Measurements from ENCODE around the gene KCNQ1. TPM values are rescaled to one million over a fixed set of nuclear protein-coding genes. Genes with fewer than 3 reads are reported as not detected.

Gene KCNQ1
- total RNA-seq, 1 experiment from 2014 or later: 2.5 TPM

GRCh38 chr11:2416765-2417164, 28.0 kb upstream of the KCNQ1 start:
- Mint-ChIP-seq H3K36me3 (no peaks in the 10 kb centered on the region), H3K4me1 (no peaks in the 10 kb centered on the region), H3K27me3 (ENCODE audit: low read depth) (no peaks in the 10 kb centered on the region), H3K27ac (no peak overlapping the region), H3K9me3 (no peaks in the 10 kb centered on the region), H3K4me3 (no peak overlapping the region)
- ATAC-seq (no peak), DNase-seq (ENCODE audit: low spot score) (no peak)
- CTCF ChIA-PET: interaction anchor here (0.8 to 7.6 kb wide), 4 partner anchors 15 to 230 kb away, joined by 4 to 398 read pairs (median 6); partner anchors contain the start of genes C11orf21, TSPAN32 and TSSC4
- POLR2A ChIA-PET: no interaction called here
- no peak for TF ChIP-seq USF1 (CRISPR knock-in tag; IDR thresholded peaks at IDR 0.05)
- no peak for TF ChIP-seq RELA (CRISPR knock-in tag; IDR thresholded peaks at IDR 0.05; ENCODE audit: borderline replicate concordance)
- no peak for TF ChIP-seq RORB (CRISPR knock-in tag; IDR thresholded peaks at IDR 0.05)
- no peak for TF ChIP-seq ZBTB21 (CRISPR knock-in tag; IDR thresholded peaks at IDR 0.05; ENCODE audit: borderline replicate concordance)
- TF ChIP-seq SMAD3 (CRISPR knock-in tag; IDR thresholded peaks at IDR 0.05; ENCODE audit: borderline replicate concordance): no peak
- no peak for TF ChIP-seq HMGA2 (CRISPR knock-in tag; IDR thresholded peaks at IDR 0.05)
- TF ChIP-seq, protein P1, sequence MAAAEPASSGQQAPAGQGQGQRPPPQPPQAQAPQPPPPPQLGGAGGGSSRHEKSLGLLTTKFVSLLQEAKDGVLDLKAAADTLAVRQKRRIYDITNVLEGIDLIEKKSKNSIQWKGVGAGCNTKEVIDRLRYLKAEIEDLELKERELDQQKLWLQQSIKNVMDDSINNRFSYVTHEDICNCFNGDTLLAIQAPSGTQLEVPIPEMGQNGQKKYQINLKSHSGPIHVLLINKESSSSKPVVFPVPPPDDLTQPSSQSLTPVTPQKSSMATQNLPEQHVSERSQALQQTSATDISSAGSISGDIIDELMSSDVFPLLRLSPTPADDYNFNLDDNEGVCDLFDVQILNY (CRISPR knock-in tag; IDR thresholded peaks at IDR 0.05): no peak
- TF ChIP-seq CBFB (CRISPR knock-in tag; IDR thresholded peaks at IDR 0.05; ENCODE audit: low read depth): no peak
- no peak for TF ChIP-seq ZNF532 (CRISPR knock-in tag; IDR thresholded peaks at IDR 0.05; ENCODE audit: borderline replicate concordance)
- TF ChIP-seq TEAD4 (CRISPR knock-in tag; IDR thresholded peaks at IDR 0.05): no peak
- TF ChIP-seq NFATC4 (CRISPR knock-in tag; IDR thresholded peaks at IDR 0.05): no peak

GRCh38 chr11:2417856-2418692, 26.7 kb upstream of the KCNQ1 start:
- Mint-ChIP-seq H3K27me3 (ENCODE audit: low read depth) (no peaks in the 10 kb centered on the region), H3K36me3 (no peaks in the 10 kb centered on the region), H3K4me3 (no peak overlapping the region), H3K27ac (no peak overlapping the region), H3K4me1 (no peaks in the 10 kb centered on the region), H3K9me3 (no peaks in the 10 kb centered on the region)
- POLR2A ChIA-PET: no interaction called here
- ATAC-seq (no peak), DNase-seq (ENCODE audit: low spot score) (no peak)
- TF ChIP-seq GTF2I (CRISPR knock-in tag; conservative IDR thresholded peaks at IDR 0.05) (no peak), ETV6 (CRISPR knock-in tag; IDR thresholded peaks at IDR 0.05) (no peak)
- CTCF ChIA-PET: interaction anchor here (0.5 to 7.6 kb wide), 9 partner anchors 10 to 1037 kb away, joined by 3 to 398 read pairs (median 5); partner anchors contain the start of genes C11orf21, TSPAN32 and TSSC4

GRCh38 chr11:2418693-2419360, 26.0 kb upstream of the KCNQ1 start:
- POLR2A ChIA-PET: no interaction called here
- Mint-ChIP-seq H3K27ac (no peak overlapping the region), H3K4me1 (no peaks in the 10 kb centered on the region), H3K4me3 (no peak overlapping the region), H3K27me3 (ENCODE audit: low read depth) (no peaks in the 10 kb centered on the region), H3K9me3 (no peaks in the 10 kb centered on the region), H3K36me3 (no peaks in the 10 kb centered on the region)
- CTCF ChIA-PET: interaction anchor here (0.7 to 7.6 kb wide), 25 partner anchors 9 to 474 kb away, joined by 3 to 398 read pairs (median 9); partner anchors contain the start of genes C11orf21, CD81, TSPAN32 and TSSC4
- ATAC-seq (no peak), DNase-seq (ENCODE audit: low spot score) (no peak)
- TF ChIP-seq NFE2L1 (CRISPR knock-in tag; IDR thresholded peaks at IDR 0.05): no peak
- no peak for TF ChIP-seq ZNF671 (CRISPR knock-in tag; IDR thresholded peaks at IDR 0.05)
- no peak for TF ChIP-seq ZNF532 (CRISPR knock-in tag; IDR thresholded peaks at IDR 0.05; ENCODE audit: borderline replicate concordance)
- TF ChIP-seq ELF4 (CRISPR knock-in tag; IDR thresholded peaks at IDR 0.05; ENCODE audit: low read depth): no peak
- no peak for TF ChIP-seq ZNF425 (CRISPR knock-in tag; conservative IDR thresholded peaks at IDR 0.05)

All from WTC11 (cell line).